AG20443 (cell line): ENCODE measurements around the gene NMNAT1.
A peak's percentile ranks its signal among the peaks of the same experiment; 100 is the strongest.
"Not testable (repeated sequence)": the region's sequence is repeated elsewhere in the genome, so short reads cannot be mapped to it uniquely, and the experiment has no call there.

Experiments used
- DNase-seq: peaks from one replicate; pipeline ENCODE4 v3.0.0; 2012; ENCODE audit warnings: low spot score, mixed read lengths

The NMNAT1 gene

DNA sequence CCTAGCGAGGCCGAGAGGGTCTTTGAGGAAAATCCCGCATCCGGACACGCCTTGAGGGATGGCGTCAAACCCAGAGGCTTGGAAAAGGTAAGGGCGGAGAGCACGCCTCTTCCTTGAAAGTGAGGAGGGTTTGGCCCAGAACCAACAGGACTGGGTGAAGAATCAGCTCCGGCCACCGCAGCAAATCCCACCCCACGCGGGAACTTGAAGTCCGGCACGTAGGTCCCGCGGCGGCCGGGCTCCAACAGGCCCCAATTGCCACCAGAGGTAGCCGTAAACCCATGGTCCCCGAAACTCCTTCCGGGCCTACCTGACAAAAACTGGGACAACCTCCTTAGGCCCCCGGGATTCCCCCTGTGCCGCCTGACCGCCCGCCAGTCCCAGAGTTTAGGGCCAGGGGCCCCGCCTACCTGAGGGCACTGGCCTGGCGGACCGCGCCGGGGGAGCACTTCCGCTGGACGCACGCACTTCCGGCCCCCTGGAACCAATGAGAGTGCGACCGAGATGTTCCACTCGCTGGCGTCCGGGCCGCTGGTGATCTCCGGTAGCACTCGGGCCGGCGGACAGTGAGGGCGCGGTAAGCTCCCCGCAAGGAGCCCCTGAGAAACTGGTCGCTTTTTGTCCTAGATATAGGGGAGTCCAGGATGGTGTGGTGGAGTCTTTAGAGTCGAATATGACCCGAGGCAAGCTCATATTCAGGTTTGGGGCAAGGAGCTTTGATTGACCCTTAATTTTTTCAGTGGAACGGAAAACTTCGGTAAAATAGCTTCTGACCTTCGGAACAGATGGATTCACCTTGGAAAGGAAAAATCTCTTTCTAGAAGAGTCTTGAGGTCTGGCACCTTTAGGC is at the start of gene NMNAT1, which contains the start of gene LZIC:
TSS of gene NMNAT1 (plus strand) at position 537 of the 850 bp plus-strand sequence. CDS start 28,599 bp downstream, outside the sequence.
TSS of gene LZIC (minus strand) at position 453 of the 850 bp plus-strand sequence. CDS start 6,772 bp downstream, outside the sequence.
- DNase-seq, result peak; percentile 98

DNA sequence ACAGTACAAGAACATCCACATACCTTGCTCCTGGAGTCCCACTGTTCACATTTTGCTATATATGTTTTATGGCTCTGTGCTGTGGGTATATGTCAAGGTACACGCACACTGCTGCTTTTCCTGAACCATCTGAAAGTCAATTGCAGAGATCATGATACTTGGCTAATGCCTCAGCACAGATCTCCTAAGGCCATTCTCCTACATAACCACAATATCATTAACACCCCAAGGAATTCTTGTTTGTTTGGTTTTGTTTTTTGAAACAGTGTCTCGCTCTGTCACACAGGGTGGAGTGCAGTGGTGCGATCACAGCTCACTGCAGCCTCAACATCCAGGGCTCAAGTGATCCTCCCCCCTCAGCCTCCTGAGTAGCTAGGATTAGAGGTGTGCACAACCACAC is 49.2 kb upstream of the NMNAT1 start:
- no peak for DNase-seq

DNA sequence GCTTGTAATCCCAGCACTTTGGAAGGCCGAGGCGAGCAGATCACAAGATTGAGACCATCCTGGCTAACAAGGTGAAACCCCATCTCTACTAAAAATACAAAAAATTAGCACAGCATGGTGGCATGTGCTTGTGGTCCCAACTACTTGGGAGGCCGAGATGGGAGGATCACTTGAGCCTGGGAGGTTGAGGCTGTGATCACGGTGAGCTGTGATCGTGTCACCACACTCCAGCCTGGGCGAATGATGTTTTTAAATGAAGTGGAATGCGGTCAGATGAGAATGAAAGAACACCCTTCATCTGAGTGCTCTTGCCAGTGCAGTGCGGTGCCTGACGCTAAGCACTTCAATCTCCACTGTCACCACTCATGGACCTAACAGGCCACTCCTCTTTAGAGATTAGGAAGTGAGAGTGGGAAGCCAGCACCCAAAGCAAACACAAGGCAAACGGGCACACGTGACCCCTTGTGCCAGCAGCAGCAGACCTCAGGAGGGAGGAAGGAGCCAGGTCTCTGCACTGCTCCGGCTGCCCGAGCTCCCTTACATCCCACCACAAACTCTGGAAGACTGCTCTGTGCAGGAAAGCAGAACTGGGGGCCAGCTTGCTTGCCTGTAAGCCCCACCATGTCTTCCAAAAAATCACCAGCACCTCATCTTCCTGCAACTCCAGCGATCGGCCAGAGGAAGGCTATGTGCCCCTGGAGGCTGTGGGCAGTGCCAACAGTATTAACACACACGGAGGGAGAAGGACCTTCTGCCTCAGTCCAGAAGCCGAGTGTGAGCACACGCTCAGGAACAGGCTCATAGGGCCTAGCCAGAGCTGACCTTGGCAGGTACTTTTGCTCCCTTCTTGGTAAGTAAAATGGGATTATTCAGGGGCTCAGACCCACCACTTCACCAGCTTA is 42.9 kb upstream of the NMNAT1 start:
- no peak for DNase-seq

DNA sequence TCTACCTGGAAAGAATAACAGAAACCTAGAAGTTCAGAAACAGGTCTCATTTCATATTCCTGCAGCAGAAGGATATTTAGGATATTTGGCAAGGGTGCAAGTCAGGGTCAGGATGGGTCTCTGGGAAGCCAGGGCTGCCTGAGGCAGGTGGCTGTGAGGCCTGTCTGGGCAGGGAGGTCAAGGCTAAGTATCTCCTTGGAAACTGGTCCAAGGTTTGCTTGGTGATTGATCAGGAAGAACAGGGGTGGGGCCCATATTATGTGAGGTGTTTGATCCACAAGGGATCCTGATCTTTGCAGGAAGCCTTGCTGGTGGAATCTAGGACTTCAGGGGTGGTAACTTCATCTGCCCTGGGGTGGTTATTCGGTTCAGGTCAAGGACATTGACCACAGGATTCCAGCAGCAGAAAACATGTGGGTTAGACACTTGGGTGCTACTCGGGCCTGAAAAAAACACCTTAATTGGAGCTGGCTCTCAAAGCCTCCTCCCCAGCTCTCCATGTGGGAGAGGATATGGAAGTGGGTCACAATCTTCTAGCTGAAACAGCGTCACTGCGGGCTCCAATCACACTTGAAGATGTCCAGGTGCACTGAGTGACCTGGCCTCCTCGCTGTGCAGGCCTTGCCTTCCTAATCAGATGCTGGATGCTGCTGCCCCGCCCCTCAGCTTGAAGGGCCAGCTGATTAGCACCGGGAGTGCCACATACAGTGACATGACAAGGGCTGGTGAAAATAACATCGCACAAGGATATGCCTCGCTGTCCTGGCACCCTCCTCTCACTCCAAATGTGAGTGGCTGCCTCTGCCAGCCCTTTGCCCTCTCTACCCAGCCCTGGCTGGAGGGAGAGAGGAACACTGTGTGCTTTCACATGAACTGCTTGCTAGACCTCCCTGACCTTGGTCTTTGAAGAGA is 41.9 kb upstream of the NMNAT1 start:
- no peak for DNase-seq

DNA sequence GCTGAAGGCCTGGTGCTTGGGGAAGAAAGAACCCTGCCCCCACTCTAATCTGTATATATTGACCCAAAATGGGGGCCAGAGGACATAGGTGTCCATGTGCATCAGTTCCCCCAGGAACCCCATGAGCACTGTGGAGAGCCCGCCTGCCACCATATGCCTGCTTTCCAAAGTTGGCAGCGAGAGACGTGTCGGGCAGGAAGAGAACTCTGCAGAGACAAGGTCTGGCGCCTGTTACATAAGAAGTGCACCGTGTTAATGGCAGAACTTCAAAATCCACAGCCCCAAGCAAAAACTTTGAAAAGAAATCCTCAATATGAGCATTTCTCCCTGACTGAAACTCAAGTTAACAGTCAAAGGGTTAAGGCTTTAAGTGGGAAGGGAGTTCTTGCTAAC is 41.2 kb upstream of the NMNAT1 start:
- no peak for DNase-seq

DNA sequence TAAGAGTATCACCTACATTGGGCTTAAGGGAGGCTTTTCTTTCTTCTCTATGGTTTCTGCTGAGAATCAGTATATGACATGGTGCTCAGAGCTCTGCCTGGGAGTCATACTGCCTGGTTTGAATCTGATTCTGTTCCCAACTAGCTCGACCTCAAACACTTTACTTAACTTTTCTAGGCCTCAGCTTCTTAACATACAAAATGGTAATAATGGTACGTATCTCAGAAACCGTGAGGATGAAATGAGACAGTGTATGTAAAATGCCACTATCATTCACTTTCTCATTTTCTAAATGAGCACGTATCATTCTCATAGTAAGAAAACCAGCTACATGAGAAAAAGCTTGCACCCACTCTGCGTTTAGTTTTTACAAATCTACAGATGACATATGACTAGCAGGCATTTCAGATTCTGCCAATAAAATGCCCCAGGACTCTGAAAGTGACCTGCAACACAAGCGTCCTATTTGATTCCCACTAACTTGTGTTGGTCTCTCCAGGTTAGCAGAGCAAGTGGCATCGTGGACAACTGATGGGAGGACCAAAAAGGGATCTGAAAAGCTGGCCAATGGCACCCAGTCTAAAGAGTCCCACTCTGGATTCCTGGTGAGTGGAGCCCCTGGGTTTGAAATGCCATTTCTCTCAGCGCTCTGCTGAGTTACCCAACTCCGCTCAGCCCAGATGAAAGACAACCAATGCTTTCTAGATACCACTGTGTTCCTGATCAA is 39.3 kb upstream of the NMNAT1 start:
- no peak for DNase-seq

DNA sequence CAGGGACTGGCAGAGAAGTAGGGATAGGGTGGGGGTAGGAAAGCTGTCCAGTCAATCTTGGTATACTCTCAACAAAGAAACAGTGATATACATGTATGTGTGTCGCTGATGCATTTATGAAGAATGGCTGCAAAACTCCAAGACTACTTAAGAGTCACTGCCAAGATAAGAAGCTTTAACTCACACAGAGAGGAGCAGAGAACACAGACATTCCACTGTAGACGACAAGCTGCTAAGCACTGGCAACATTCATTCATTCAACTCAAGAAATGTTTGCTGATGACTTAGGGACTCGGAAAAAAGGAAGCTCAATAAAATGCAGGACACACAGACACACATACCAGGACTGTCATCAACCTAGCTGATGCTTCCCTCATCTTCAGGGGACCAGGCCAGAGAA is 38.7 kb upstream of the NMNAT1 start:
- DNase-seq, result no peak

DNA sequence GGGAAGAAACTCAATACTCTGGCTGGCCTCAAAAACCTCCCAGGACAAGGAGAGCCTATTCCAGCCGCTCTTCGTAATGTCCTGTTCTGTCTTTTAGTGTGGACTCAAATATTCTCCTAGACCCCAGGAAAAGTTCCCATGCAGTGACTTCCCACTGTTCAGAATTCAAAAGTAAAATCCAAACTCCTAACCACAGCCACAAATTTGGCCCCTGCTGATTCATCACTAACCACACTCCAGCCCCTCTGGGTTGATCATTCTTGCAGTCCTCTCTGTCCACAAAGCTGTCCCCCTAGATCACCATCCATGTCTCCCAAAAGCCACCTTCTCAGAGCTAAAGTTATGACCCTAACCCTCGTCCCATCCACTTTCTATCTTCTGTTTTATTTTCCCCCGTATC is 38.3 kb upstream of the NMNAT1 start:
- no peak for DNase-seq

DNA sequence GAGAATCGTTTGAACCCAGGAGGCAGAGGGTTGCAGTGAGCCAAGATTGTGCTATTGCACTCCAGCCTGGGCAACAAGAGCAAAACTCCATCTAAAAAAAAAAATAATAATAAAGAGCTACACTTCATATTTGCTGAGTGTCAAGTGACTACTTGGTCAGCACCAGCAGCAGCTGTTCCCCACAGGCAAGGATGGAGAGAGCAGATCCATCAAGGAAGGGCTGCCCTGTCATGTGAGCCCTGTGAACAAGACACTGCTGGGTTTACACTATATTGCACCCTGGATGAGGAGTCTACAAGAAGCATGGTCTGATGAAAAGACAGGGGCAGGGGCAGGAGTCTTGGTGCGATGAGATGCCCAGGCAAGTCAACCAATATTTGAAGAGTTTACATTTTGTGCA is 36.8 kb upstream of the NMNAT1 start:
- DNase-seq, result no peak

DNA sequence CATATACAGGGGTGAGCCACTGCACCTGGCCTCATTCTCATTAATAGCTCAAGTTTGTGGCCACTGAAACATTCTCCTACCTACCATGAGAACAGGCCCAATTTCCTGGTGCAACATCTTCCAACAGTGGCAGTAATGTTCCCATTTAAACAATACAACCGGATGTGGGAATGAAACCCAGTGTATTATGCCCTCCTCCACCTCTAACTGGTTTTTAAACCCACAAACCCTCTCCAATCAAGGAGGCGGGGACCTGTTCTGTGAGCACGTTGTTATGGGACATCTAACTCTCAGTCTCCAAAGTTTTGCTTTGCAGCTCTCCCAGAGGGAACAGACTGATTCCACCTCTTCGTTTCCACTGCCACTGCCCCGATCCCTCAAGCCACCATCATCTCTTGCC is 35.8 kb upstream of the NMNAT1 start:
- no peak for DNase-seq

DNA sequence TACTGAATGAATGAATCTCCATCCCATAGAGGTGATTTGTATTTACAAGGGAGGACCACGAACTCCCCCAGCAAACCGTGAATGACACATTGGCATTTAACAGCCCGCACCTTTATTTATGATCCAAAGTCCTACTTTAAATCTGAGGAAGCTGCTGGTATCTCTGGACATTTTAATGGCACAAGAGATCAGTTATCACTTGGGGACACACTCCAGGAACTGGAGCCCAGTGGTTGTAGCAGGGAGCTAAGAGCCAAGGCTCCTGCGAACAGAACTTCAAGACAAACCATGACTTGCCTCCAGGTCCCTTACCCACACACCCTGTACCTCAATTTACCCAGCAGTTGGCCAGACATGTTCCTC is 34.4 kb upstream of the NMNAT1 start:
- DNase-seq, result no peak

DNA sequence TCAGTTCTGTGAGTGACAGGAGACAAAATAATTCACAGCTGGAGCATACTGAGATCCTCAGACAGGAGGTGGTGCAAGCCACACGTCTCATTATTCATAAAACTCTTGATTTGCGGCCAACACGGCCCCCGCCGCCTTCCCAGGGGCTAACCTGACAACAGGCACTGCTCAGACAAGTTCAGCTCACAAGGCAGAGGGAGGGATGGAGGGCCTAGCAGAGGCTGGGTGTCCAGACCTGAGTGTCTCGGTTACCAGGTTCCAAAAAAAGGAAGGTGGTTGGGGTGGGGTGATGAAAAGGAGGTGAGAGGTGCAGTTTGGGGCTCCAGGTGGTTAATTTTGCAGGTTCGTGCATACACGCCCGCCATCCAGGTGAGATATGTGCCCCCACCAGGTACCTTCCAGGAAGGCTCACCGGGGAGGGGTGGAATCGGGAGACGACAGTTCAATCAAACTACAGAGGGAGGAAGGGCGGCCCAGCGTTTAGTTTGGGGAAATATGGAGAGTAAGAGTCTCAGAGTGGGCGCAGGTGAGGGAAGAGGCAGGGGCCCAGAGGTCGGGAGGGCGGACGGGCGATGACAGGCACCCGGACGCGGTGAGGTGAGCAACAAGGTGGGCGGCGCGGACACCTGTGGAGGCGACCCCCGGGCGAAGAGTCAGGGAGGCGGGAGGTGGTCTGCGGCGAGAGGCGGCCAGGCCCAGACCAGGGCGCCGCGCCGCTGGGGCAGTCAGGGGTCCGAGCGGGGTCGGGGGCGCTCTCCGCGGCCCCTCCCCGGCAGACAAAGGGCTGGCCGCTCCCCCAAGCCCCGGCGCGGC is 33.8 kb upstream of the NMNAT1 start:
- DNase-seq, result no peak

DNA sequence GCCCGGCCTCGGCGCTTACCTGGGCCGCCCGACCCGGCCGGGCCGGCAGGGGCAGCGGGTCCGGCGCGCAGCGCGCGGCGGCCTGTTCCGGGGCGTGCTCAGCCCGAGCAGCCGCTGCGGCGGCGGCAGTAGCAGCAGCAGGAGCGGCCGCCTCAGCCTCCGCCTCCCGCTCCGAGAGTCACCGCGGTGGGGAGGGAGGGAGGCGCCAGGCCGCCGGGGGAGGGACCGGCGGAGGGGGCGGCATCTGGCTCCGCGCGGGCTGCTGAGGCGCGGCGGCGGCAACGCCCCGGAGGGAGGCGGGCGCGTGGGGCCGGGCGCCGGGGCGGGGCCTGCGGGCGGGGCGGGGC is 33.2 kb upstream of the NMNAT1 start, which contains the start of gene CTNNBIP1:
TSS of gene CTNNBIP1 (minus strand) at position 194 of the 347 bp plus-strand sequence. CDS start 38,205 bp downstream, outside the sequence.
- peak; percentile 98 for DNase-seq

DNA sequence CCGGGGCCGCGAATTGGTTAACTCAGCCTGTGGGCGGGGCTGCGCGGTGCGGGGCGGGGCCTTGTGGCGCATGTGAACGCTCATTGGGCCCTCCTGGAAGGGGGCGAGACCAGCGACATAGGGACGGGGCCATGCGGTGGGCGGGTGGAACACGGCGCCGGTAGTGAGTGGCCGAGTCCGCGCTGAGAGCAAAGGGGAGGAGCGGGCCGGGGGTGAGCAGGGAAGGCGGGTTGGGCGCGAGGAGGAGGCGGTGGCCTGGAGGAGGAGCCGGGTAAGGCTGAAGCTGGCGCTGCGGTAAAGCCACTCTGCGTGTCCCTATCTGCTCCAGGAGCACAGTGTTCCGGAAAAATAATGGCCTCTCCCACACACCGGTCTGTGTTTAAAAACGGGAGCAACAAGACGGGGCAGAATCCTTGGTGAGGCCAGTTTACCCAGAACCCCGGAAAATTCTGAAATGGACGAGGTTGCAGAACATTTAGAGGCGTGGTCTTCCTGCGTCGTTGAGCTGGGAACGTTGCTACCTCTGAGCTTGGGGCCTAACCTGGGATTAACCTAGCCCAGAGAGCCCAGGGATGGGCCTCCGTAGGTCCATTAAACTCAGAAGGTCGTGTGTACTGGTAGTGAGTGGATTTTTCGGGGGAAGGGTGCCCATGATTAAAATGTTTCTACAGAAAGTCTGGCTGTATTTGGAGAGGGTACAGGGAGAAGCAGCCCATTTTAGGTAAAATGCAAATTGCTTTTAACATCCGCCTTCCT is 32.7 kb upstream of the NMNAT1 start:
- no peak for DNase-seq

DNA sequence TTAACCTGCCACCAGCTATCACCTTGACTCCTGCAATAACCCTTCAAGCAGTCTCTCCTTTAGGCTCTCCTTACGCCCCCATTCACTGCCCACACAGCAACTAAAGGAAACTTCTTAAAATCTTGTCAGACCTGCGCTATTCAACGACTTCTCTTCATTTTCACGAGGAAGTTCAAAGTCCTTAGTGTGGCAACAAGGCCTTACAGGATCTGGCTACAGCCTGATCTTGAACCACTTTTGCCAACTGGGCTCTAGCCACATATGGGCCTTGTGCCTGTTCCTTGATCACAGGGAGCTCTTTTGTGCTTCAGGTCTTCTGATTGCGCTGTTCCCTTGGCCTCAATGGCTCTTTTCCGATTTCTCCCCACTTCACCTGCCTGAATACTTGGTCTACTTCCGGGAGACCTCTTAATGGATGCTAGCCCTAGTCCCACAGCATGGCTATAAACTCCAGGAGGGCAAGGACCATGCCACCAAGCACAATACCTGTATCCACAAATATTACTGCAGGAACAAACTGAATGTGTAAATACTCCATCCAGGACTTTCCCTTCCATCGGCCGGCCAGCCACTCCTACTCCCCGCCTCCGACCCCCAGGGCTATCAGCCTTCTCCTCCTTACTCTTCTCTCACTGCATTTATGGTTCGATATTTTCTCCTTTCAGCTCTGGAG is 30.9 kb upstream of the NMNAT1 start:
- DNase-seq, result no peak

DNA sequence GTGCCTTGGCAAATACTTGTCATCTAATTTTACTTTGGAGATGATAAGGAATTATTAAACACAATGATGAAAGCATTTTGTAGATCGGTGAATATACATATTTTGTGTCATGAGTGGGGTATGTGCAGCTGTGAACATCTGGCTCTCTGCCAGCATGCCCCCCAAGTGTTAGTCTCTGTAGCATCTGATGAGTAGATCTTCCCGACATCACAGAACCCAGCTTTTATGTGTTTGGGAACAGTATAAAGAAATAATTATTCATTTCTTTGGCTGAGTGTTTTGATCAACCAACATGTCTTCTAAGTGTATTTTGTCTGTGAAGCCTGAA is 28.7 kb upstream of the NMNAT1 start:
- no peak for DNase-seq

DNA sequence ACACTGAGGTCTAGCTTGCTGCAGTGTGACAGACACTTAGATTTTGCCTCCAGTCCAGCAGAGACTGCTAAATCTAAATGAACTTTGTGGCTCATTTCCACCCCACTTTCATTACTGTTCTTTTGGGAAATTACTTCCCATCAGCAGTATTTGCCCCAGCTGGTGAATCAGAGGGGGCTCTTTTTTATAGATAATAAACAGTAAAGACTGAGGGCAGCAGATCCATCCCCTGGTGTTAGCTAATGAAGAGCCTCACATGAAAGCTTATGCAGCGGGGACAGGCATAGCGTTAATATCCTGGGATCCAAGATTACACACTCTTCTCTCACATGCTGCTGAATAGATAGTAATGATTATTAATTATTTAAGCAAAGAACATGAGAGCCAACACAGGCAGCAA is 26.8 kb upstream of the NMNAT1 start:
- no peak for DNase-seq

DNA sequence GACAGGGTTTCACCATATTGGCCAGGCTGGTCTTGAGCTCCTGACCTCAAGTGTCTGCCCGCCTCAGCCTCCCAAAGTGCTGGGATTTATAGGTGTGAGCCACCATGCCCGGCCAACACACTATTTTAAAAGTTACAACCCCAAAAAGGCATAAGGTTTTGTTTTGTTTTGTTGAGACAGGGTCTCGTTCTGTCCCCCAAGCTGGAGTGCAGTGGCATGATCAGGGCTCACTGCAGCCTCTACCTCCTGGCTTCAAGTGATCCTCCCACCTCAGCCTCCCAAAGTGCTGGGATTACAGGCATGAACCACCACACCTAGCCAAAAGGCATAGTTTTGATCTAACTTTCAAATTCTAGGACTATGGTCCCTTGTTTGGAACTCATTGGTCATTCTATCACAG is 25.8 kb upstream of the NMNAT1 start:
- DNase-seq, result not testable (repeated sequence)

DNA sequence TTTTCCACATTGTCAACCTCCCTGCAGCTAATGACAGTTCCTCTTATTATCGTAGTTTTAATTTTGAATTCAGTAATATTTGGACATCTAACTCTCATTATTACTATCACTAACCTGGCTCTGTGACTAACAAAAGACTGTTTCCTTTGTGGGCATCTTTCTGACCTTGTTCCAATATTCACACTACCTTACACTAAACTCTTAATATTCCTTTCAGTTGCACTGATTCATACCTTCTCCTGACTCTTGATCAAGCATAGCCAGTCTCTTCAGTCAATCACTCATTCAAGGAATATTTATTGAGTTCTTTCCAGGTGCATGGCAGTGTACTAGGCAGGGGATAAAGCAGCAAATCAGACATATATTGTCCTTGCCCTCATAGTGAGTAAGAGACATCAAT is 25.4 kb upstream of the NMNAT1 start:
- no peak for DNase-seq
